CD4-positive, alpha-beta T cell treated with Interferon gamma for 1 hour (primary cell): ENCODE results near the gene BAZ1B.
A peak's percentile ranks its signal among the peaks of the same experiment; 100 is the strongest.
"Not testable (repeated sequence)": the region's sequence is repeated elsewhere in the genome, so short reads cannot be mapped to it uniquely, and the experiment has no call there.

Experiments used
- DNase-seq: peaks from one replicate; pipeline ENCODE4 v3.0.0-alpha.2; 2020

BAZ1B gene

DNA sequence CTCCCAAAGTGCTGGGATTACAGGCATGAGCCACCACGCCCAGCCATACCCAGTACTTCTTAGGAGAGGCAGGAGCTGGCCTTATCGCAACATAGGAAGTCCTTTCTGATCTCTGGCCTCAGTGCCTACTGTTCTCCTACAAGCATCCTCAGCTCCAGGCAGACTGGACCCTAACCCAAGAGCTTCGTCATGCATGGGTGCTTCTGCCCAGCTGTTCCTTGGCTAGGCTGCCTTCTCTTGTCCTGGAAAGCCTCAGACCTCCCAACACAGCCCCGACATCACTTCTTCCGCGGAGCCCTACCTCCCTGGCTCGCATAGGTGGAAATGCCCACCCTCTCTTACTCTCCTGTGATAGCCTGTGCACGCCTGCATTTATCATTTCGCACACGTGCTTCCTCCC is 19.6 kb upstream of the BAZ1B start:
- no peak for DNase-seq

DNA sequence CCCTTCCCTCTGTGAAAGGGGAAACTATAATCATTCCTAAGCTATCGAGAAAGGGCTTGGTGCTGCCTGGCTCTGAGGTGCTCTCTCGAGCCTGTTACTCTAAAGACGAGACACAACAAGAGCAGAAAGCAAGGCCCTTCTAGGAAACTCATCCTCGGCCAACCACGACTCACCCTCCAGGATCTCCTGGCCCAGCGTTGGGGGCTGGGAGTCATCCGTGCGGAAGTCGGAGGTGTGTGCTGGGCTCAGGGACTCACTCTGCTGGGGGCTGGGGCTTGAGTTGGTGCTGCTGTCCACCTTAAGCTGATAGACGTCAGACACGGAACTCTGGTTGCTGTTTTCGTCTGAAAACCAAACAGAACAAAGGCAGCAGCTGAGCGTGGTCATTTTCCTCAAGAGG is 17.6 kb upstream of the BAZ1B start:
- DNase-seq, result no peak

DNA sequence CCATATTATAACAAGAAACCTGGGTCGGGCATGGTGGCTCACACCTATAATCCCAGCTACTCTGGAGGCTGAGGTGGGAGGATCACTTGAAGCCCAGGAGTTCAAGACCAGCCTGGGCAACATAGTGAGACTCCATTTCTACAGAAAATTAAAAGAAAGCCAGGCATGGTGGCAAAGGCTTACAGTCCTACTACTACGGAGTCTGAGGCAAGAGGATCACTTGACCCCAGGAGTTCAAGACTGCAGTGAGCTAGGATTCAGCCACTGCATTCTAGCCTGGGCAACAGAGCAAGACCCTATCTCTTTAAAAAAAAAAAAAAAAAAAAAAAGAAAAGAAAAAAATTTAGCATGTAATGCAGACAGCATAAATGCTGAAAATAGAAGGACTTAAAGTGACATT is 16.4 kb upstream of the BAZ1B start:
- DNase-seq, result not testable (repeated sequence)

DNA sequence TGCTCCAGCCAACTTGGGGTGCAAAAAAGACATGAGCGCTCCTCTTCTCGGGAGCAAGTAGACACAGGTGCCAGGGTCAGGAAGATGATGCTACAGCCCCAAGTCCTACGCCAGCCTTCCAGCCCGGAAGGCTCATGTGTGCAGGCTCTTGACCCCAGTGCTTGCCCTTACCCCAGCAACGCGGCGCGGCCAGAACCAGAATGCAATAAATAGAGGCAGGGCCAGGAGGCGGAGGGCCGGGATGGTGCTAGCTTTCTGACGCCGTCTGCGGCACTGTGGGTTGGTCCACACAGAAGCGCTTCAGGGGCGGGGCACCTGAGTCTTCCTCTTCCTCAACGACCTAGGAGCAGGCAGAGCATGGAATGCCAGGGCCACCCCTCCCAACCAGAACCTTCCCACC is 15.0 kb upstream of the BAZ1B start:
- no peak for DNase-seq

DNA sequence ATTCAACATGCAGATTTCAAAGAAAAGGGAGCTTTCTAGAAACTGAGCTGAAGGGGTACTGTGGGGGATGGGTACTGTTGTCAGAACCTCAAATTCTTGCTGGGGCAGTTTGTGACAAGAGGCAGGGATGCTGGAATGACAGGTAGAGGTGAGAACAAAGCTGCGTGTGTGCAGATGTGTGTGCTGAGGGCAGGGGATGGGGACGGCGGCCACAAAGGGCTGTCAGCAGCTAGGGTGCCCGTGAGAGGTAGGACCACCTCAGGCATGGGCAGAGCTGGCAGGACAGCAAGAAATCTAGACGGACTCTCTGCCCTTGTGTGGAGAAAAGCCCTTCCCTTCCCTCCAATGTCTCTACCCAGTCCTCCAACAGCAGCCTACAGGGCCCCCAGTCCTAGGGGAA is 14.4 kb upstream of the BAZ1B start:
- no peak for DNase-seq

DNA sequence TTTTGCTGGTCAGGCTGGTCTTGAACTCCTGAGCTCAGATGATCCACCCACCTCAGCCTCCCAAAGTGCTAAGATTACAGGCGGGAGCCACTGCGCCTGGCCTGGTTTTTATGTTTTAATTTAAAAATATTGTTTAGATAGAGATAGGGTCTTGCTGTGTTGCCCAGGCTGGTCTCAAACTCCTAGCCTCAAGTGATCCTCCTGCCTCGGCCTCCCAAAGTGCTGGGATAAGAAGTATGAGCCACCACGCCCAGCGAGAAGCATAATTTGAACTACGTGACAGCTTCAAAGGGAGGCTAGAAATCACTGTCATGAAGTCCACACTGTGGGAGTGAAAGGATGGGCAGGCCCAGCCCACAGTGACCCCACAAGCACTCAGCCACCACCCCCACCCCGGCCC is 13.8 kb upstream of the BAZ1B start:
- not testable (repeated sequence) for DNase-seq

DNA sequence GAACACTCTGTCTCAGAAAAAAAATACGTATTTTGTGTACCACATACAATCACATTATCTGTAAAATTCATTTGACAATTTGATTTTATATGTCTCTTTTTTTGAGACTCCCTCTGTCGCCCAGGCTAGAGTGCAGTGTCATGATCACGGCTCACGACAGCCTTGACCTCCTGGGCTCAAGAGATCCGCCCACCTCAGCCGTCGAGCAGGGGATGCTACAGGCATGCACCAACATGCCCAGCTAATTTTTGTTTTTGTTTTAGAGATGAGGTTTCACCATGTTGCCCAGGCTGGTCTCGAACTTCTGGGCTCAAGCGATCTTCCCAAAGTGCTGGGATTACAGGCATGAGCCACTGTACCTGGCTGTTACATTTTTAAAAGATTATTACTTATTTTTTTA is 11.6 kb upstream of the BAZ1B start:
- DNase-seq, result no peak

DNA sequence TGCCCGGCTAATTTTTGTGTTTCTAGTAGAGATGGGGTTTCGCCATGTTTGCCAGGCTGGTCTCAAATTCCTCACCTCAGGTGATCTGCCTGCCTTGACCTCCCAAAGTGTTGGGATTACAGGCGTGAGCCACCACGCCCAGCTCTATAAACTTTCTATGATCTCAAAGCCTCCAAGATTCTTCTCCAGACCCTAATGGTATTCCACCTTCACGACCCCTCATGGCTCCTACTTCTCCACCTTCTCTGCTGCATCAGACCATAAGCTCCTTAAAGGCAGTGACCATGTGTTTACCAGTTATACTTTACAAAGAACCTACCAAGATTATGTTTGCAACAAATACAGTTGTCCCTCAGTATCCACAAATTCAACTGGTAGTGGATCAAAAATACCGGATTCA is 10.1 kb upstream of the BAZ1B start:
- no peak for DNase-seq

DNA sequence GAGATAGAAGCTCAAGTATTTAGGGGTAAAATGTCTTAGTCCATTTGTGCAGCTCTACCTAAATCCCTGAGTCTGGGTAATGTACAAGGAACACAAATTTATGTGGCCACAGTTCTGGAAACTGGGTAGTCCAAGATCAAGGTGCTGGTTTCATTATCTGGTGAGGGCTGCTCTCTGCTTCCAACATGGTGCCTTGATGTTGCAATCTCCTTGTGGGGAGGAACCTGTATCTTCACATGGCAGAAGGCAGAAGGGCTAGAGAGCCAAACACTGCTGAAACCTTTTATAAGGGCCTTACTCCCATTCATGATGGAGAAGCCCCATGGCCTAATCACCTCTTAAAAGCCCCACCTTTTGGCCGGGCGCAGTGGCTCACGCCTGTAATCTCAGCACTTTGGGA is 8.7 kb upstream of the BAZ1B start:
- DNase-seq, result no peak

DNA sequence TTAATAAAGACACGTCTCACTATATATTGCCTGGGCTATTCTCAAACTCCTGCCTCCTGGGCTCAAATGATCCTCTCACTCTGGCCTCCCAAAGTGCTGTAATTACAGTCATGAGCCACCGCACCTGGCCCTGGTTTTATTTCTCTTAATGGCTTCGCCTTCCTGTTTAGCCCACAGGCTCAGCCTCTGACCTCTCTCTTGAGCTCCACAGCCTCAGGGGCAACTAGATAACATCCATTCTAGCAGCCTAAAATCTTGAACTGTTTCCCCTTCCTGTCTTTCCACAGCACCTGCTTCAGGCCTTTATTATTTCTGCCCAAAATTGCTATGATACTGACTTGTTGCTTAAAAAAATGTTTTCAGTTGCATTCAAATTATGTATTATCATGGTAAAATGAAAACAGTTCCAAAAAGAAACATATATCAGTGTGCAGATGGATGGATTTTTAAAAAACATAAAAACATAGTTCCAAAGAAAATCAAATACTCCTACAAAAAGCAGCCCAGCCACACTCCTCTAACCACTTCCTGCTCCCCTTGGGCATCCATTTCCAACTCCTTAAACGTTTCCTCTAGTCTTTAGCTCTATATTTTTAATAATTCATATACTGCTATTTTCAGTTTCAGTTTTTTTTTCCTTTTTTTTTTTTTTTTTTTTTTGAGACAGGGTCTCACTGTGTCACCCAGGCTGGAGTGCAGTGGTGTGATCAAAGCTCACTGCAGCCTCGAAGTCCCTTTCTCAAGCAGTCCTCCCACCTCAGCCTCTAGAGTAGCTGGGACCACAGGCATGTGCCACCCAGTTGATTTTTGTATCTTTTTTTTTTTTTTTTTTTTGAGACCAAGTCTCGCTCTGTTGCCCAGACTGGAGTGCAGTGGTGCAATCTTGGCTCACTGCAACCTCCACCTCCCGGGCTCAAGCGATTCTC is 5.1 kb upstream of the BAZ1B start:
- DNase-seq, result no peak

DNA sequence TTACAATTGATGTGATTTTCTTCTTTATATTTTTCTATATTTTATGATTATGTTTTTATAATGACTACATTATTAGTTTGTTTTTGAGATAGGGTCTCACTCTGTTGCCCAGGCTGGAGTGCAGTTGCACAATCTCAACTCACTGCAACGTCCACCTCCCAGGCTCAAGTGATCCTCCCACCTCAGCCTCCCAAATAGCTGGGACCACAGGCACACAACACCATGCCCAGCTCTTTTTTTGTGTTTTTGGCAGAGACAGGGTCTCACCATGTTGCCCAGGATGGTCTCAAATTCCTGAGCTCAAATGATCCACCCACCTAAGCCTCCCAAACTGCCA is 4.0 kb upstream of the BAZ1B start:
- not testable (repeated sequence) for DNase-seq

DNA sequence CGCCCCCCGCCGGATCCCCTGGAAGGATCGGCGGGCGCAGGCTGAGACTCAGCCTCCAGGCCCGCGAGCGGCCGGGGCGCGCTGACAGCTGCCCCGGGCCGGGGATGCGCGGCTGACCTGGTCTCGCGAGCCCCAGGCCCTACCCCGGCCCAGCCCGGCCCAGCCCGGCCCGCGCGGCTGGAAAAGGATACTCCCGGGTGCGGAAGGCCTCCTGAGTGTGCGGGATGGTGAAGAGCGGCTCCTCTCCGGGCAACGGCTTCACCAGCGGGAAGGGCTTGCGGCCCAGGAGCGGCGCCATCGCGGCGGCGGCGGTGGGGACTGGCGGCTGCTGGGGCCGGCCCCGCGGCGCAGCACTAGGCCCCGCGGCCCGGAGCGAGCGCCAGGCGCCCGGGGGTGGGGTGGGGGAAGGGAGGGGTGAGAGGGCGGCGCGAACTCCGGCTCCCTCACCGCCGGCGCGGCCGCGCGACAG is 423 bp downstream of the BAZ1B start:
- no peak for DNase-seq

DNA sequence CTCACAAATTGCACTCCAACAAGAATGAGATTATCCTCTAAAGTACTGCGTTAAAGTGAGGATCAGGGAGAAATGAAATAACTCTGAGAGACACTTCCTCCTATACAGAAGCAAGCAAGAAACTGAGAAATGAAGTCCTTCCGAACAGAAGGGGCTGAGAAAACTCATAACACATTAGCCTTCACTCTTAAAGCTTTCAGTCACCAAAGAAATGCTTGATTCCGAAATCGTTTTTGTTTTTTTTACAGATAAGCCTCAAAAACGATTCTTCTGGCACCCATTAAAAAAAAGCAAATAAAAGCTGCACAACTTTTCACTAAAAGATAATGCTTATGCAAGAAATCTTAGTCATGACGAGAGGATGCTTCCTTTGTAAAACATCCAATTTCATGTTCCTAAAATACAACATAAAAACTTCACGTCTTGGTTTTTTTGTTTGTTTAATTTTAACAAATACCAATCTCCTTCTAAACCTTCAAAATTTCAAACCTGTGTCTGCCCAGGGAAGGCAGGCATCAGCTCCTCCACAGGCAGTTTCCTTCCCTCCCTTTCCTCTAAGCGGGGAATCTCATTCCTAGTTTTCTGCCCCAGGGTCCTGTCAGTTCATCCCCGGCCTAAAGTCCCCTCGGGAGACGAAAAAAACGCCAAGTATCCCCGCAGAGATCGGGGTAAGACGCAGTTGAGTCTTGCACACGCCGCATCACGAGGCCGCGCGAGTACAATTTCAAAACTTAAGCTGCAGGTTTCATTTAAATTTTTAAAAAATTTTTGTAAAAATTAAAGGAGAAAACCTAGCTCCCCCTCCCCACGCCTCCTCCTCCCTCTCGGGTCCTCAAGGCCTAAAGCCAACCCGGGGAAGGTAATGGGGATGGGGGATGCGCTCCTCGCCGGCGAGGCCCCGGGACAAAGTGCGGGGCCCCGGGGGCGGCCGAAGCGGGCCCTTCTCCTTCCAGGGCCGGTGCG is 1.1 kb downstream of the BAZ1B start:
- DNase-seq, result no peak

DNA sequence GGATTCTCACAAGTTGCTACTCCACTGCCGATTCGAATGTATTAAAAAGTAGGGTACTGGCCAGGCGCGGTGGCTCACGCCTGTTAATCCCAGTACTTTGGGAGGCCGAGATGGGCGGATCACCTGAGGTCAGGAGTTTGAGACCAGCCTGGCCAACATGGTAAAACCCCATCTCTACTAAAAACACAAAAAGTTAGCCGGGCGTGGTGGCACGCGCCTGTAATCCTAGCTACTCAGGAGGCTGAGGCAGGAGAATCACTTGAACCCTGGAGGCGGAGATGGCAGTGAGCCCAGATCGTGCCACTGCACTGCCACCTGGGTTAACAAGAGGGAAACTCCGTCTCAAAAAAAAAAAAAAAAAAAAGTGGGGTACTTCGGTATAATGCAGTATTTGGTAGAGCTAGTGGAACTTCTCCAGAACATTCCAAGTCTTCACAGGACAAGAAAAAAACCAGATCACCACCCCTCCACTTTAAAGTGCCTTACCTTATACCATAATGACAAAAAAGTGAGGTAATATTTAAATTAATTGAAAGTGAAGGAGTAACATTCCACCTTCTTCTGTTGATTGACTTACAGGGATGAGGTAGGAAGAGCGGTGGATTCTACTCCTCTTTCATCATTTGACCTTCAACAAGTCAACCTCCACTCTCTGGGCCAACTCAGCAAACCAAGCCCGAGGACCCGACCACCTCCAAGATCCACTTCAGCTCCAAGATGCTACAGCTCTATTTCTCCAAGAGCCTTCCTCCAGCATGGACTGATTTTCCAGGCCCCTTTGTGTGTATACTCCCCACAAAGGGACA is 2.0 kb downstream of the BAZ1B start:
- DNase-seq, result peak; percentile 14

DNA sequence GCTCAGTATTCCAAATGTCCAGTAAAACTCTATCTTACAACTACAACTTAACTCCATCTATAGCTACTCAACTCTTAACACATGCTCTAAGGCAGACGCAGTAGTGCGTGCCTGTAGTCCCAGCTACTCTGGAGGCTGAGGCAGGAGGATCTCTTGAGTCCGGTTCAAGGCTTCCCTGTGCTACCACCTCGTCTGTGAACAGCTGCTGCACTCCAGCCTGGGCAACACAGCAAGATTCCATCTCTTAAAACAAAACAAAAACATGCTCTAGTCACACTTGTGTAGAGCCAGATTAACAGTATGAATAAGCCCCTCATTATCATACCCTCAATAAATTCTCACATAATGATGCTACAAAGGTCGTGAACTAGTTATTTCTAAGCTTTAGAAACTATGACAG is 3.6 kb downstream of the BAZ1B start:
- DNase-seq, result no peak

DNA sequence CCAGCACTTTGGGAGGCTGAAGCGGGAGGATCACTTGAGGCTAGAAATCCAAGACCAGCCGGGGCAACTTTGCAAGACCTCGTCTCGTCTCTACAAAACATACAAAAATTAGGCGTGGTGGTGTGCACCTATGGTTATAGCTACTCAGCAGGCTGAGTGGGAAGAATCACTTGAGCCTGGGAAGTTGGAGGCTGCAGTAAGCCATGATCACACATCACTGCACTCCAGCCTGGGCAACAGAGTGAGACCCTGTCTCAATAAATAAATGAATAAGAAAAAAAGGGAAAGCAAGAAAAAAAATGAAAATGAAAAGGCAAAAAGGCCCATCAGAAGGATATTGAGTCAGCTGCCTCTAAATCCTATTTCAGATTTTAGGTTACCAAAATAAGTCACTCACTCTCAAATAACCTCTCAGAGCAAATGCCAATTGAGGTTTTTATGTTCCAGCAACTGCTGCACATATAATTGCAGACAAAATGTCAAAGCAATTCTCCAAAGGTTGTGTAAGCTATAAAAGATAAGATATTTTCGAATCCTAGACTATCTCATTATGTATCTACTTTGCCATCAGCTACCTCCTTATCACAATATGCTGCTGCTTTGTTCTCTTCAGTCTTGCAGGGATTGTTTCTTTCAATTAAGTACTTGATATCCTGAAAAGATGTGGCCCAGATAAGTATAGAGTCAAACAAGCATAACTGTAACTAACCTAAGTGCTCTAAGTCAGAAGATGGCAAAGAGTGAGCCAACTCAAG is 4.7 kb downstream of the BAZ1B start:
- no peak for DNase-seq

DNA sequence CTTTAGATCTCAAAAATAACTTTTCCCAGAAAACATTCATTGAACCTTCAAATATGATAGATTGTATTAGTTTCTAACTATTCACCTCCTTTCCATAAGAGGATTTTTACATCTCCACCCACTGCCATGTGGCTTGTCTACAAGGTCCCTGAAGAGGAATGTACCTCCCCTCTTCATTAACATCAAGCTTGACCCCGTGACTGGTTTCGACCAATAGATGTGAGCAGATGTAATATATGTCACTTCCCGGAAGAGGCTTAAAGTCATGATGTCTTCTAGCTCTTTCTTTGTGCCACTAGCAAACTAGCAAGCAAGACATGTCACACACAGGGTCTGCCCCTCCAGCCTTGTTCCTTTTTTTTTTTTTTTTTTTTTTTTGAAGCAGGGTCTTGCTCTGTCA is 6.9 kb downstream of the BAZ1B start:
- DNase-seq, result no peak

DNA sequence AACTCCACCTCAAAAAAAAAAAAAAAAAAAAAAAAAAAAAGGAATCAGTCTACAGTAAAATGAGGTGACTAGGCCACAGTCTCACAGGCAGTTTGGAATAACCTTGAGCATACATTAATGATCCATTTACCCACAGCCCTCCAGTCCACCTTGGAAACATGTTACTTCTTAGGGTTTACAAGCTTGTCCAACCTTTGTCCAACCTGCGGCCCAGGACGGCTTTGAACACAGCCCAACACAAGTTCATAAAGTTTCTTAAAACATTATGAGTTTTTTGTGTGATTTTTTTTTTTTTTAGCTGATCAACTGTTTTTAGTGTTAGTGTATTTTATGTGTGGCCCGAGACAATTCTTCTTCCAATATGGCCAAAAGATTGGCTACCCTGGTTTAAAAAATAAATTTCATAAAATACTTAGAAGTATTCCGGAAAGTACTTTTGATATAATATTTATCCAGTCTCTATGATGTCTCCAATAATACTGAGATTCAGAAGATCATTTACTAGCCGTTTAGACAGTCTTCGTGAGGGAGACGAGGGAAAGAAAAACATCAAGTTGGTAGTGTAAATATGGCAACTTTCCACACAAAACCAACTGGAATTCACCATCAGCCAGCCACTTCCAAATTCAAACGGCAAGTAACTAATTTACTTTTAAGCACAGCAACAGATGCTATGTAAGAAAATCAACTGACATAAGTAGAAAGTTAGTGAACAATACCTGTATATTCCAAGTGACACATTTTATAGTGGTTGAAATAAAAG is 9.9 kb downstream of the BAZ1B start:
- DNase-seq, result no peak

DNA sequence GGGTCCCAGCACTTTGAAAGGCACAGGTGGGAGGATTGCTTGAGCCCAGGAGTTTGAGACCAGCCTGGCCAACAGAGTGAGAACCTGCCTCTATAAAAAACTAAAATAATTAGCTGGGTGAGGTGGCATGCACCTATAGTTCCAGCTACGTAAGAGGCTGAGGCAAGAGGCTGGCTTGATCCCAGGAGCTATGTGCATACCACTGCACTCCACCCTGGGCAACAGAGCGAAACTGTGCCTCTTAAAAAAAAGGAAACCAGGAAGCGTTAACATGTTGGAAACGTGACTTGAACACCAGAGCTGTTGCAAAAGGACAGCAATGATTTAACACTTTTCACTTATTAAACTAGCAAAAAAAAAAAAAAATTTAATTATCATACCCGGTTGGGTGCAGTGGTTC is 12.6 kb downstream of the BAZ1B start:
- no peak for DNase-seq

DNA sequence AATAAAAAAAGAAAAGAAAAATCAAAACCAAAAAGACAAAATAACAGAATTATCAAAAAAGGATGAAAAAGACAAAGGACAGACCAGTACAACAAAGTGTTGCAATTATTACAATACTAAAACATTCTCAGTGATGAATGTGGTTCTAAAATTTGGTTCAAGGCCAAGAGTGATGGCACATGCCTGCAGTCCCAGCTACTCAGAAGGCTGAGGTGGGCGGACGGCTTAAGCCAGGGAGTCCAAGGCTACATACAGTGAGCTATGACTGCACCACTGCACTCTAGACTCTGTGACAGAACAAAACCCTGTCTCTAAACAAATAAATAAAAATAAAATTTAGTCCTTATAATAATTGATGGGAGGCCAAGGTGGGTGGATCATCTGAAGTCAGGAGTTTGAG is 14.5 kb downstream of the BAZ1B start:
- no peak for DNase-seq

DNA sequence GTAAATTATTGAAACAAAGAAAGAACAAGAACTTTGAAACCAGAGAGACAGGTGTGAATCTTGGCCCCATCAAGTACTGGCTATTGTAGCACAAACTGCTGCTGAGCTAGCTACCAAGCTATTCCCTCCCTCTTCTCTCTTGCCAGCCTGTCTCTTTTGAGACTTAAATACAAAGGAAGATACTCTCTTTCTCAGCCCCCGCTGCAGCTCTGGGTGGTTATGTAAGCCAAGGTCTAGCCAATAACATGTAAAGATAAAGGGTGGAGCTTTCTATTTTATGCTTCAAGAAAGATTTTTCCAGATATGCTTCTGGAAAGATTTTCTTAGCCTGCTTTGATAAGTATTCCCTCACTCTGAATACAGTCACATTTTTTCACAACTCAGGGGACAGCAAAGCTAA is 17.2 kb downstream of the BAZ1B start:
- DNase-seq, result no peak

DNA sequence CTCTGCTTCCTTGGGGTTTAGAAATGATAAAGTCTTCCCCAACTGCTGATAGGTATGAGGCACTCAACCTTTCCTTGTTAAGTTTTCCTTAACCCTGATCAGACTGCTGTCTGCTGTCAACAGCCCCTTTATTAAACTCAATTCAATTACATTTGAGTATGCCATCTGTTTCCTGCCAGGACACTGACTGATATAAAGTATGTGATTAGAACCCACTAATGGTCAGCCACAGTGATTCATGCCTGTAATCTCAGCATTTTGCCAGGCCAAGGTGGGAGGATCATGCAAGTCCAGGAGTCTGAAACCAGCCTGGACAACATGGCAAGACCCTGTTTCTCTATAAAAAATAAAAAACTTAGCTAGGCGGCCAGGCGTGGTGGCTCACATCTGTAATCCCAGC is 18.1 kb downstream of the BAZ1B start:
- DNase-seq, result no peak
